Measurements from ENCODE around the gene IFTAP. TPM values are rescaled to one million over a fixed set of nuclear protein-coding genes. Genes with fewer than 3 reads are reported as not detected.

IFTAP gene
- total RNA-seq, 1 donor from 2014 or later = 17.3 TPM

- Mint-ChIP-seq H3K27ac (ENCODE audit: unreplicated experiment) (peak overlapping the region; percentile 30), H3K36me3 (ENCODE audit: low read depth, unreplicated experiment) (no peaks in the 10 kb centered on the region), H3K27me3 (ENCODE audit: low read depth, unreplicated experiment) (peaks cover 5% of the 10 kb centered on the region), H3K4me1 (ENCODE audit: low read depth, unreplicated experiment) (peaks cover 3% of the 10 kb centered on the region), H3K9me3 (ENCODE audit: unreplicated experiment) (no peaks in the 10 kb centered on the region), H3K4me3 (ENCODE audit: unreplicated experiment) (no peak overlapping the region)
- no peaks in the 10 kb centered on the region for H3K36me3 ChIP-seq (ENCODE audit: insufficient read depth, low read length)
- H2AFZ ChIP-seq (ENCODE audit: low read depth, low read length) = peak overlapping the region; percentile 68
- H3K79me2 ChIP-seq (ENCODE audit: insufficient read depth, low read length) = no peaks in the 10 kb centered on the region
- H3K27ac ChIP-seq (ENCODE audit: low read depth, low read length) = no peak overlapping the region
- H3K9me3 ChIP-seq (ENCODE audit: insufficient read depth, low read depth, low read length) = no peaks in the 10 kb centered on the region
- H3K9ac ChIP-seq (ENCODE audit: low read length) = no peak overlapping the region
- no peaks in the 10 kb centered on the region for H3K4me1 ChIP-seq (ENCODE audit: insufficient read depth, low read length)
- FAIRE-seq = peak; percentile 56
- H3K4me2 ChIP-seq (ENCODE audit: low read length) = peak overlapping the region; percentile 22
- peak; percentile 48 for DNase-seq (ENCODE audit: low read depth)
- peaks cover 9% of the 10 kb centered on the region for H3K27me3 ChIP-seq (ENCODE audit: insufficient read depth, low read length)
- no peak overlapping the region for H3K4me3 ChIP-seq (ENCODE audit: insufficient read depth, low read depth, low read length)
- no peaks in the 10 kb centered on the region for H4K20me1 ChIP-seq (ENCODE audit: insufficient read depth, low read length)
- TF ChIP-seq EZH2 (IDR thresholded peaks at IDR 0.05; ENCODE audit: insufficient read depth, low read length) = no peak
- TF ChIP-seq, protein P1, sequence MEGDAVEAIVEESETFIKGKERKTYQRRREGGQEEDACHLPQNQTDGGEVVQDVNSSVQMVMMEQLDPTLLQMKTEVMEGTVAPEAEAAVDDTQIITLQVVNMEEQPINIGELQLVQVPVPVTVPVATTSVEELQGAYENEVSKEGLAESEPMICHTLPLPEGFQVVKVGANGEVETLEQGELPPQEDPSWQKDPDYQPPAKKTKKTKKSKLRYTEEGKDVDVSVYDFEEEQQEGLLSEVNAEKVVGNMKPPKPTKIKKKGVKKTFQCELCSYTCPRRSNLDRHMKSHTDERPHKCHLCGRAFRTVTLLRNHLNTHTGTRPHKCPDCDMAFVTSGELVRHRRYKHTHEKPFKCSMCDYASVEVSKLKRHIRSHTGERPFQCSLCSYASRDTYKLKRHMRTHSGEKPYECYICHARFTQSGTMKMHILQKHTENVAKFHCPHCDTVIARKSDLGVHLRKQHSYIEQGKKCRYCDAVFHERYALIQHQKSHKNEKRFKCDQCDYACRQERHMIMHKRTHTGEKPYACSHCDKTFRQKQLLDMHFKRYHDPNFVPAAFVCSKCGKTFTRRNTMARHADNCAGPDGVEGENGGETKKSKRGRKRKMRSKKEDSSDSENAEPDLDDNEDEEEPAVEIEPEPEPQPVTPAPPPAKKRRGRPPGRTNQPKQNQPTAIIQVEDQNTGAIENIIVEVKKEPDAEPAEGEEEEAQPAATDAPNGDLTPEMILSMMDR (IDR thresholded peaks at IDR 0.05; ENCODE audit: insufficient read depth, low read depth, low read length) = peak; percentile 94
These were observed 108.2 kb downstream of the IFTAP start for GRCh38 chr11:36702330-36703054.

DNA sequence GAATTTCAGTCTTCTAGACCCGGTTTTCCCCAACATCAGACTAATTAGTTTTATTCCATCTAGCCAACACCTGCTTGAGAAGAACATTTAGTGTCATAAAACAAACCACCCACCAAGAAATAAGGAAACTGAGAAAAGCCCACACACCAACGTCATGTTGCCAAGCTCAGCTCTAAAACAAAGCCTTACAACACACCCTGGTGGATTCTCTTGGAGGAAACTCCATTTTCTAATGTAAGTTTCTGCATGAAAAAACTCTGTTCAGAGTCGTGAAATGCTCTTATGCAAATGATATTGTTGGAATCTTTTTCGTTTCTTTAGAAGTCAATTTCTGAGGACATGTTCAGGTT is 108.7 kb downstream of the IFTAP start:
- no peak for TF ChIP-seq EZH2 (IDR thresholded peaks at IDR 0.05; ENCODE audit: insufficient read depth, low read length)
- TF ChIP-seq, protein P1 (IDR thresholded peaks at IDR 0.05; ENCODE audit: insufficient read depth, low read depth, low read length) = no peak
- Histone ChIP-seq H3K4me1 (ENCODE audit: insufficient read depth, low read length) (no peaks in the 10 kb centered on the region), H3K4me3 (ENCODE audit: insufficient read depth, low read depth, low read length) (no peak overlapping the region), H4K20me1 (ENCODE audit: insufficient read depth, low read length) (no peaks in the 10 kb centered on the region), H3K27me3 (ENCODE audit: insufficient read depth, low read length) (peaks cover 9% of the 10 kb centered on the region), H3K27ac (ENCODE audit: low read depth, low read length) (no peak overlapping the region), H3K36me3 (ENCODE audit: insufficient read depth, low read length) (no peaks in the 10 kb centered on the region), H3K9me3 (ENCODE audit: insufficient read depth, low read depth, low read length) (no peaks in the 10 kb centered on the region), H2AFZ (ENCODE audit: low read depth, low read length) (no peak overlapping the region), H3K9ac (ENCODE audit: low read length) (no peak overlapping the region), H3K79me2 (ENCODE audit: insufficient read depth, low read length) (no peaks in the 10 kb centered on the region), H3K4me2 (ENCODE audit: low read length) (no peak overlapping the region)
- no peaks in the 10 kb centered on the region for H3K9me3 Mint-ChIP-seq (ENCODE audit: unreplicated experiment)
- H3K27ac Mint-ChIP-seq (ENCODE audit: unreplicated experiment) = no peak overlapping the region
- no peak overlapping the region for H3K4me3 Mint-ChIP-seq (ENCODE audit: unreplicated experiment)
- H3K4me1 Mint-ChIP-seq (ENCODE audit: low read depth, unreplicated experiment) = peaks cover 3% of the 10 kb centered on the region
- FAIRE-seq = no peak
- no peaks in the 10 kb centered on the region for H3K36me3 Mint-ChIP-seq (ENCODE audit: low read depth, unreplicated experiment)
- DNase-seq (ENCODE audit: low read depth) = no peak
- H3K27me3 Mint-ChIP-seq (ENCODE audit: low read depth, unreplicated experiment) = peaks cover 9% of the 10 kb centered on the region

Other genes with a start within 250 kb of the IFTAP start
- 17.8 and 19.4 TPM in 2 replicates for gene TRAF6, start 84.2 kb upstream of the IFTAP start, total RNA-seq
- gene RAG1, start 26.5 kb upstream of the IFTAP start, total RNA-seq = 2.0 and 3.2 TPM in 2 replicates
- gene RAG2, start 3.7 kb downstream of the IFTAP start, total RNA-seq = not detected in 2 replicates

All from astrocyte (in vitro differentiated cells and primary cell).